HTERT RPE-1 (cell line): ENCODE data around the gene DLEC1.
"Not testable (repeated sequence)": the region's sequence is repeated elsewhere in the genome, so short reads cannot be mapped to it uniquely, and the experiment has no call there.

Experiments
- in situ Hi-C: fragments of 300-500 bp; cut with MboI; formaldehyde crosslinking; loops from 4 replicates; pipeline ENCODE4 v1.14.3; 2020; ENCODE audit warnings: low sequenced_read_pairs

The DLEC1 gene

GRCh38 chr3:38083871-38084333, 44.9 kb downstream of the DLEC1 start:
- in situ Hi-C loops, result no loop called here

GRCh38 chr3:38084334-38085310, 45.6 kb downstream of the DLEC1 start:
- in situ Hi-C loops, result no loop called here

- in situ Hi-C loops, result no loop called here
Measured at GRCh38 chr3:38085311-38085942, 46.4 kb downstream of the DLEC1 start.

GRCh38 chr3:38085943-38086324, 46.9 kb downstream of the DLEC1 start:
- in situ Hi-C loops, result no loop called here

- in situ Hi-C loops, result no loop called here
Measured at GRCh38 chr3:38086496-38086895, 47.5 kb downstream of the DLEC1 start.

- in situ Hi-C loops, result not testable (repeated sequence)
Measured at GRCh38 chr3:38087278-38087677, 48.3 kb downstream of the DLEC1 start.

- in situ Hi-C loops, result no loop called here
Measured at GRCh38 chr3:38088126-38089078, 49.4 kb downstream of the DLEC1 start.

- in situ Hi-C loops, result no loop called here
Measured at GRCh38 chr3:38089163-38089562, 50.2 kb downstream of the DLEC1 start.

- in situ Hi-C loops, result no loop called here
Measured at GRCh38 chr3:38090453-38090852, 51.4 kb downstream of the DLEC1 start.

- in situ Hi-C loops, result no loop called here
Measured at GRCh38 chr3:38094999-38095398, 56.0 kb downstream of the DLEC1 start.

- in situ Hi-C loops, result no loop called here
Measured at GRCh38 chr3:38095669-38096483, 56.9 kb downstream of the DLEC1 start.

- in situ Hi-C loops, result no loop called here
Measured at GRCh38 chr3:38097446-38098375, 58.7 kb downstream of the DLEC1 start.

GRCh38 chr3:38098376-38098723, 59.3 kb downstream of the DLEC1 start:
- in situ Hi-C loops, result no loop called here

GRCh38 chr3:38099518-38099917, 60.5 kb downstream of the DLEC1 start:
- in situ Hi-C loops, result no loop called here

GRCh38 chr3:38100498-38100897, 61.5 kb downstream of the DLEC1 start:
- in situ Hi-C loops, result no loop called here

- in situ Hi-C loops, result no loop called here
Measured at GRCh38 chr3:38101811-38102443, 62.9 kb downstream of the DLEC1 start.

- in situ Hi-C loops, result no loop called here
Measured at GRCh38 chr3:38102444-38102814, 63.4 kb downstream of the DLEC1 start.

- in situ Hi-C loops, result no loop called here
Measured at GRCh38 chr3:38105525-38105924, 66.5 kb downstream of the DLEC1 start.
